HepG2 (cell line): Measurements from ENCODE around the gene ADGRD1. TPM values are rescaled to one million over a fixed set of nuclear protein-coding genes. Genes with fewer than 3 reads are reported as not detected.

Experiments used
- AGO1 ChIP-seq: fragments of 200-400 bp; formaldehyde crosslinking; IDR thresholded peaks from 2 replicates; pipeline ENCODE4 v1.6.1; 2017; ENCODE audit warnings: mild to moderate bottlenecking, low read depth, low read length, moderate library complexity; ENCODE audit not compliant: poor library complexity, severe bottlenecking
- CBX2 ChIP-seq, 2 experiments: fragments of 200-600 bp in 1 of 2; sonication (generic); formaldehyde crosslinking in 1 of 2; IDR thresholded peaks; 2 replicates each; pipeline versions ENCODE4 v1.7.0 to v1.8.1; 2018 to 2022; ENCODE audit warnings: low read depth in 2 of 2, low read length in 1 of 2, mild to moderate bottlenecking in 1 of 2, missing genetic modification reagents in 1 of 2
- EEA1 ChIP-seq: sonication (generic); formaldehyde crosslinking; IDR thresholded peaks from 2 replicates; pipeline ENCODE4 v1.5.1; 2020; ENCODE audit warnings: mild to moderate bottlenecking, missing genetic modification reagents, borderline replicate concordance
- HOXA7 ChIP-seq: sonication (generic); formaldehyde crosslinking; IDR thresholded peaks from 2 replicates; pipeline ENCODE4 v1.8.1; 2022; ENCODE audit warnings: mild to moderate bottlenecking, missing genetic modification reagents, moderate library complexity
- ZHX2 ChIP-seq, 2 experiments: sonication (generic) in 1 of 2; formaldehyde crosslinking in 1 of 2; IDR thresholded peaks; 2 replicates each; pipeline versions ENCODE4 v1.6.1 to v1.9.0; 2014 to 2022; ENCODE audit warnings: antibody characterized with exemption in 1 of 2, borderline replicate concordance in 1 of 2, inconsistent platforms in 1 of 2, low read depth in 1 of 2, missing genetic modification reagents in 1 of 2
- ZNF205 ChIP-seq: IDR thresholded peaks from 2 replicates; pipeline ENCODE4 v1.6.1; 2018; ENCODE audit warnings: missing biosample characterization, missing genetic modification reagents
- ZNF274 ChIP-seq: sonication (generic); formaldehyde crosslinking; IDR thresholded peaks from 2 replicates; pipeline ENCODE4 v1.5.1; 2020; ENCODE audit warnings: mild to moderate bottlenecking, missing genetic modification reagents
- ZNF768 ChIP-seq: sonication (generic); formaldehyde crosslinking; IDR thresholded peaks from 2 replicates; pipeline ENCODE4 v1.4.0; 2020; ENCODE audit warnings: missing genetic modification reagents
- polyA plus RNA-seq, 8 experiments: library from polyadenylated mRNA; depleted of rRNA in 3 of 8; stranded (reverse) in 7 of 8; unstranded in 1 of 8; fragments of >200 nt; fragmentation: Illumina TruSeq in 4 of 8; extraction: Trizol in 4 of 8; gene quantifications; 2 replicates each; pipeline versions ENCODE4 v1.2.1 to v1.2.3, GENCODE V29; 2011 to 2016; ENCODE audit warnings: low read depth in 4 of 8, missing spikeins in 1 of 8, mixed read lengths in 1 of 8; ENCODE audit not compliant: insufficient read depth in 1 of 8
- total RNA-seq, 5 experiments: library from RNA; depleted of rRNA; stranded (reverse); fragments of >200 nt; fragmentation: Illumina TruSeq; extraction: Trizol; gene quantifications; 2 replicates each; pipeline ENCODE4 v1.2.3, GENCODE V29; 2016; ENCODE audit warnings: low read depth in 1 of 5
- TF ChIP-seq, protein P1 (sequence below): sonication (generic); formaldehyde crosslinking; IDR thresholded peaks from one replicate; pipeline ENCODE4 v1.5.1; 2020; ENCODE audit warnings: mild to moderate bottlenecking, missing genetic modification reagents; ENCODE audit errors: not compliant biosample characterization
- TF ChIP-seq, protein P2 (sequence below), 2 experiments: sonication (generic) in 1 of 2; formaldehyde crosslinking in 1 of 2; IDR thresholded peaks; 2 replicates each; pipeline versions ENCODE4 v1.4.0 to v1.6.1; 2018 to 2020; ENCODE audit warnings: missing genetic modification reagents in 2 of 2, borderline replicate concordance in 1 of 2, low read depth in 1 of 2, mild to moderate bottlenecking in 1 of 2, missing biosample characterization in 1 of 2

The ADGRD1 gene
- total and polyA plus RNA-seq, 2 of the 13 experiments (the other 11 are each of a cell fraction or from before 2014, with no cell fraction given), result 0.46 to 12.4 TPM

DNA sequence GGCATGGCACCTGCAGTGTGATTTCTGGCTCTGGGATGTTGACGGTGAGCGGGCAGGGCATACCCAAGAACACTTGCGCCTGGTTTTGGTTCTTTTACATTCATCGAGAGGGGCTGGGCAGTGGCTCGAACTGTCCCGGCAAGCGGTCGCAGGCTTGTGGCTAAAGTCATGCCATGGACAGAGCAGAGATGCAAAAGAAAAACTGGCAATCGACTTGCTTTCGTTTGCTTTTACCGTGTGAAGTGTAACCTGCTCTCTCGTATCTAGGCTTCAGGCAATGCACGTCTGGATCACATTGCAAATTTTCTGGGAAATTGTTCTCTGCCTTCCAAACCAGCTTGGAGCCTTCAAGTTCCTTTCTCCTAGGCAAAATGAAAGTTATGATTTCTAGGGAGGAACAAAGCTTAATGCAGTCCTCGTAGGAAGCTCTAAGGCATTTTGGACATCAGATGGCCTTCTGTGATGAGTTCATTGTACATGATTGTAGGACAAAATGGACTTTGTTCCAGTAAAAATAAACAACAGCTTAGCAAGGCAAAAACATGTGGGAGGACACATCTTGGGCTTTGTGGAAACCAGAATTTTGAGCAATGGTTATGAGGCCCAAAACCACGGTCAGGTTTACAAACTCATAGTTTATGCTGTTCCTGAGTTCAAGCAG, 18.3 kb downstream of the ADGRD1 start (continued):
- TF ChIP-seq, protein P1, sequence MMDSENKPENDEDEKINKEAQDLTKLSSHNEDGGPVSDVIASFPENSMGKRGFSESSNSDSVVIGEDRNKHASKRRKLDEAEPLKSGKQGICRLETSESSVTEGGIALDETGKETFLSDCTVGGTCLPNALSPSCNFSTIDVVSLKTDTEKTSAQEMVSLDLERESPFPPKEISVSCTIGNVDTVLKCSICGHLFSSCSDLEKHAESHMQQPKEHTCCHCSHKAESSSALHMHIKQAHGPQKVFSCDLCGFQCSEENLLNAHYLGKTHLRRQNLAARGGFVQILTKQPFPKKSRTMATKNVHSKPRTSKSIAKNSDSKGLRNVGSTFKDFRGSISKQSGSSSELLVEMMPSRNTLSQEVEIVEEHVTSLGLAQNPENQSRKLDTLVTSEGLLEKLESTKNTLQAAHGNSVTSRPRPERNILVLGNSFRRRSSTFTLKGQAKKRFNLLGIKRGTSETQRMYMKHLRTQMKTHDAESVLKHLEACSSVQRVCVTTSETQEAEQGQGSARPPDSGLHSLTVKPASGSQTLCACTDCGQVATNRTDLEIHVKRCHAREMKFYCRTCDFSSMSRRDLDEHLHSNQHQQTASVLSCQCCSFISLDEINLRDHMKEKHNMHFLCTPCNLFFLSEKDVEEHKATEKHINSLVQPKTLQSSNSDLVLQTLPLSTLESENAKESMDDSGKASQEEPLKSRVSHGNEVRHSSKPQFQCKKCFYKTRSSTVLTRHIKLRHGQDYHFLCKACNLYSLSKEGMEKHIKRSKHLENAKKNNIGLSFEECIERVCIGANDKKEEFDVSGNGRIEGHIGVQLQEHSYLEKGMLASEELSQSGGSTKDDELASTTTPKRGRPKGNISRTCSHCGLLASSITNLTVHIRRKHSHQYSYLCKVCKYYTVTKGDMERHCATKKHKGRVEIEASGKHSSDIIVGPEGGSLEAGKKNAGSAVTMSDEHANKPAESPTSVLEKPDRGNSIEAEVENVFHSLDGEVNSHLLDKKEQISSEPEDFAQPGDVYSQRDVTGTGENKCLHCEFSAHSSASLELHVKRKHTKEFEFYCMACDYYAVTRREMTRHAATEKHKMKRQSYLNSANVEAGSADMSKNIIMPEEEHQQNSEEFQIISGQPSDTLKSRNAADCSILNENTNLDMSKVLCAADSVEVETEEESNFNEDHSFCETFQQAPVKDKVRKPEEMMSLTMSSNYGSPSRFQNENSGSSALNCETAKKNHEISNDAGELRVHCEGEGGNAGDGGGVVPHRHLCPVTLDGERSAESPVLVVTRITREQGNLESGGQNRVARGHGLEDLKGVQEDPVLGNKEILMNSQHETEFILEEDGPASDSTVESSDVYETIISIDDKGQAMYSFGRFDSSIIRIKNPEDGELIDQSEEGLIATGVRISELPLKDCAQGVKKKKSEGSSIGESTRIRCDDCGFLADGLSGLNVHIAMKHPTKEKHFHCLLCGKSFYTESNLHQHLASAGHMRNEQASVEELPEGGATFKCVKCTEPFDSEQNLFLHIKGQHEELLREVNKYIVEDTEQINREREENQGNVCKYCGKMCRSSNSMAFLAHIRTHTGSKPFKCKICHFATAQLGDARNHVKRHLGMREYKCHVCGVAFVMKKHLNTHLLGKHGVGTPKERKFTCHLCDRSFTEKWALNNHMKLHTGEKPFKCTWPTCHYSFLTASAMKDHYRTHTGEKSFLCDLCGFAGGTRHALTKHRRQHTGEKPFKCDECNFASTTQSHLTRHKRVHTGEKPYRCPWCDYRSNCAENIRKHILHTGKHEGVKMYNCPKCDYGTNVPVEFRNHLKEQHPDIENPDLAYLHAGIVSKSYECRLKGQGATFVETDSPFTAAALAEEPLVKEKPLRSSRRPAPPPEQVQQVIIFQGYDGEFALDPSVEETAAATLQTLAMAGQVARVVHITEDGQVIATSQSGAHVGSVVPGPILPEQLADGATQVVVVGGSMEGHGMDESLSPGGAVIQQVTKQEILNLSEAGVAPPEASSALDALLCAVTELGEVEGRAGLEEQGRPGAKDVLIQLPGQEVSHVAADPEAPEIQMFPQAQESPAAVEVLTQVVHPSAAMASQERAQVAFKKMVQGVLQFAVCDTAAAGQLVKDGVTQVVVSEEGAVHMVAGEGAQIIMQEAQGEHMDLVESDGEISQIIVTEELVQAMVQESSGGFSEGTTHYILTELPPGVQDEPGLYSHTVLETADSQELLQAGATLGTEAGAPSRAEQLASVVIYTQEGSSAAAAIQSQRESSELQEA (CRISPR knock-in tag), result no peak
- no peak for TF ChIP-seq EEA1 (CRISPR knock-in tag)
- TF ChIP-seq, protein P2, sequence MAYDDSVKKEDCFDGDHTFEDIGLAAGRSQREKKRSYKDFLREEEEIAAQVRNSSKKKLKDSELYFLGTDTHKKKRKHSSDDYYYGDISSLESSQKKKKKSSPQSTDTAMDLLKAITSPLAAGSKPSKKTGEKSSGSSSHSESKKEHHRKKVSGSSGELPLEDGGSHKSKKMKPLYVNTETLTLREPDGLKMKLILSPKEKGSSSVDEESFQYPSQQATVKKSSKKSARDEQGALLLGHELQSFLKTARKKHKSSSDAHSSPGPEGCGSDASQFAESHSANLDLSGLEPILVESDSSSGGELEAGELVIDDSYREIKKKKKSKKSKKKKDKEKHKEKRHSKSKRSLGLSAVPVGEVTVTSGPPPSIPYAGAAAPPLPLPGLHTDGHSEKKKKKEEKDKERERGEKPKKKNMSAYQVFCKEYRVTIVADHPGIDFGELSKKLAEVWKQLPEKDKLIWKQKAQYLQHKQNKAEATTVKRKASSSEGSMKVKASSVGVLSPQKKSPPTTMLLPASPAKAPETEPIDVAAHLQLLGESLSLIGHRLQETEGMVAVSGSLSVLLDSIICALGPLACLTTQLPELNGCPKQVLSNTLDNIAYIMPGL (CRISPR knock-in tag; IDR thresholded peaks at IDR 0.05; ENCODE audit: borderline replicate concordance in 1 of 2, low read depth in 1 of 2), result 0 out of 4 replicates have a peak, but pooled peaks of 1 of the 2 experiments have one; percentile 17
- TF ChIP-seq AGO1, result no peak
- TF ChIP-seq CBX2 (IDR thresholded peaks at IDR 0.05; ENCODE audit: low read depth, low read length), result no peak
- TF ChIP-seq CBX2 (CRISPR knock-in tag; IDR thresholded peaks at IDR 0.05; ENCODE audit: low read depth), result no peak
- peak; percentile 47; the same call in 1 of the 2 replicates for TF ChIP-seq ZNF205 (CRISPR knock-in tag)
- TF ChIP-seq ZNF274 (CRISPR knock-in tag), result 0 out of 2 replicates have a peak, but pooled peaks have one; percentile 33
- TF ChIP-seq HOXA7 (CRISPR knock-in tag), result no peak
- TF ChIP-seq ZHX2 (IDR thresholded peaks at IDR 0.05; ENCODE audit: low read depth), result no peak
- TF ChIP-seq ZHX2 (CRISPR knock-in tag; IDR thresholded peaks at IDR 0.05; ENCODE audit: borderline replicate concordance), result no peak
- no peak for TF ChIP-seq ZNF768 (CRISPR knock-in tag)
